Astrocyte of the spinal cord (primary cell): ENCODE data around the gene OGFOD1.
"Not testable (repeated sequence)": the region's sequence is repeated elsewhere in the genome, so short reads cannot be mapped to it uniquely, and the experiment has no call there.

Experiments used
- DNase-seq: peaks from one replicate; pipeline ENCODE4 v3.0.0; 2011; ENCODE audit warnings: low read depth, low spot score
- H3K4me3 ChIP-seq: 2 replicates; pipeline ENCODE4 v1.5.1; 2011; ENCODE audit warnings: low read depth, mild to moderate bottlenecking, low read length, moderate library complexity
- in situ Hi-C: cut with HindIII; loops from 2 replicates; pipeline ENCODE4 v1.10.0; 2017; ENCODE audit warnings: low sequenced_read_pairs
- TF ChIP-seq, protein P1 (sequence below): IDR thresholded peaks from 2 replicates; pipeline ENCODE4 v1.5.1; 2012; ENCODE audit warnings: low read depth, mild to moderate bottlenecking, low read length, inconsistent platforms

The OGFOD1 gene

DNA sequence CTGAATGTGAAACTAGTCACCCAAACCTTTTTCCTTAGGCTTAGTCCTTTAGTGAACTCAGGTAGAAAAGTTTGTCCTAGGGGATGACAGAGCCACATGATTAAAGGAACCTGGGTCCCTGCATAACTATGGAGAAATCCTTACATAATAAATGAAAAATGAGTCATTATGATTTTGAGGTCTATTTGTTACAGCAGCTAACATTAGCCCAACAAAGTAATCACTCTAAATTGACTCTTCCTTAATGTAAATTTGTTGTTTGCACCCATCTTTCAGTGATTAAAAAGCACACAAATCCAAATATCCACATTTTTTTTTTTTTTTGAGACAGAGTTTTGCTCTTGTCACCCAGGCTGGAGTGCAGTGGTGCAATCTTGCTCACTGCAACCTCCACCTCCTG, 32.0 kb downstream of the OGFOD1 start:
- H3K4me3 ChIP-seq: no peak overlapping the region
- TF ChIP-seq, protein P1, sequence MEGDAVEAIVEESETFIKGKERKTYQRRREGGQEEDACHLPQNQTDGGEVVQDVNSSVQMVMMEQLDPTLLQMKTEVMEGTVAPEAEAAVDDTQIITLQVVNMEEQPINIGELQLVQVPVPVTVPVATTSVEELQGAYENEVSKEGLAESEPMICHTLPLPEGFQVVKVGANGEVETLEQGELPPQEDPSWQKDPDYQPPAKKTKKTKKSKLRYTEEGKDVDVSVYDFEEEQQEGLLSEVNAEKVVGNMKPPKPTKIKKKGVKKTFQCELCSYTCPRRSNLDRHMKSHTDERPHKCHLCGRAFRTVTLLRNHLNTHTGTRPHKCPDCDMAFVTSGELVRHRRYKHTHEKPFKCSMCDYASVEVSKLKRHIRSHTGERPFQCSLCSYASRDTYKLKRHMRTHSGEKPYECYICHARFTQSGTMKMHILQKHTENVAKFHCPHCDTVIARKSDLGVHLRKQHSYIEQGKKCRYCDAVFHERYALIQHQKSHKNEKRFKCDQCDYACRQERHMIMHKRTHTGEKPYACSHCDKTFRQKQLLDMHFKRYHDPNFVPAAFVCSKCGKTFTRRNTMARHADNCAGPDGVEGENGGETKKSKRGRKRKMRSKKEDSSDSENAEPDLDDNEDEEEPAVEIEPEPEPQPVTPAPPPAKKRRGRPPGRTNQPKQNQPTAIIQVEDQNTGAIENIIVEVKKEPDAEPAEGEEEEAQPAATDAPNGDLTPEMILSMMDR: no peak
- in situ Hi-C loops: no loop called here
- no peak for DNase-seq

- DNase-seq: no peak
- H3K4me3 ChIP-seq: no peak overlapping the region
- in situ Hi-C loops: no loop called here
- TF ChIP-seq, protein P1: no peak
Observed at GRCh38 chr16:56488035-56488434, 36.7 kb downstream of the OGFOD1 start.

DNA sequence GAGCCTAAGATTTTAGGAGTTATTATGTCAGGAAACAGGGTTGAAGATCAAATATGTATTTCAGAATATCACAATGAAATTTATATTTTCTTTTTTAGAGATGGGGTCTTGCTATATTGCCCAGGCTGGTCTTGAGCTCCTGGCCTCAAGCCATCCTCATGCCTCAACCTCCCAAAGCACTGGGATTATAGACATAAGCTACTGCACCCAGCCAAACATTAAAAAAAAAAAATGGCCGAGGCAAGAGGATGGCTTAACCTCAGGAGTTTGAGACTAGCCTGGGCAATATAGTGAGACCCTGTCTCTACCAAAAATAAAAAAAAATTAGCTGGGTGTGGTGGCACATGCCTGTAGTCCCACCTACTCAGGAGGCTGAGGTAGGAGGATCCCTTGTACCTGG, 37.5 kb downstream of the OGFOD1 start:
- in situ Hi-C loops, H3K4me3 ChIP-seq, DNase-seq: not testable (repeated sequence)

DNA sequence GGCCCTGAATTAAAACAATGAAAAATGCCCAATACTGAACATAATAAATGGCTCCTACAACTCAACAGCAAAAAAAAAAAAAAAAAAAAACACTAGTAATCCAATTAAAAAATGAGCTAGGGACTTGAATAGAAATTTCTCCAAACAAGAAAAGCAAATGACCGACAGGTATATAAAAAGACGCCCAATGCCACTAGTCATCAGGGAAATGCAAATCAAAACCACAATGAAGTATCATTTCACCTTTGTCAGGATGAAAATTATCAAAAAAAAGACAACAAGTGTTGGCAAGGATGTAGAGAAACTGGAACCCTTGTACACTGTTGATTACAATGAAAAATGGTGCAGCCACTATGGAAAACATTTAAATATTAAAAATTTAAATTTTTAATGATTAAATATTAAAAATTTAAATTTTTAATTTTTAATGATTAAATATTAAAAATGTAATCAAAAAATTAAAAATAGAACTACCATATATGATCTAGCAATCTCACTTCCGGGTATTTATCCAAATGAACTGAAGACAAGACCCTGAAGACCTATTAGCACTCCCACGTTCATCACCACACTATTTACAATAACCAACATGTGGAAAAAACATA, 40.4 kb downstream of the OGFOD1 start:
- in situ Hi-C loops: no loop called here
- TF ChIP-seq, protein P1: no peak
- DNase-seq: no peak
- H3K4me3 ChIP-seq: no peak overlapping the region

GRCh38 chr16:56493126-56493525, 41.8 kb downstream of the OGFOD1 start:
- in situ Hi-C loops: no loop called here

DNA sequence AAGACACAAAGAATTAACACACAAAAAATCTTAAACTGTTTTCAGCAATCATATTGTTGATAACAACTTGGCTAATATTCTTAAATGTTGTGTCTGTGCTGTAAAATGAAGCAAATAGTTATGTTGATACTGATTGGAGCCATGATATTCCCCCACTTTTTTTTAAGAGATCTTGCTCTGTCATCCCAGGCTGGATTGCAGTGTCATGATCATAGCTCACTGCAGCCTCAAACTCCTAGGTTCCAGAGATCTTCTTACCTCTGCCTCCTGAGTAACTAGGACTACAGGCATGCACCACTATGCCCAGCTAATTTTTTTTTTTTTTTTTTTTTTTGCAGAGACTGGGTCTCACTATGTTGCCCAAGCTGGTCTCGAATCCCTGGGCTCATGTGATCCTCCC, 42.5 kb downstream of the OGFOD1 start:
- in situ Hi-C loops: no loop called here
- TF ChIP-seq, protein P1: no peak

More at GRCh38 chr16:56493126-56493525, 41.8 kb downstream of the OGFOD1 start:
- H3K4me3 ChIP-seq: no peak overlapping the region
- no peak for DNase-seq
- TF ChIP-seq, protein P1: no peak

DNA sequence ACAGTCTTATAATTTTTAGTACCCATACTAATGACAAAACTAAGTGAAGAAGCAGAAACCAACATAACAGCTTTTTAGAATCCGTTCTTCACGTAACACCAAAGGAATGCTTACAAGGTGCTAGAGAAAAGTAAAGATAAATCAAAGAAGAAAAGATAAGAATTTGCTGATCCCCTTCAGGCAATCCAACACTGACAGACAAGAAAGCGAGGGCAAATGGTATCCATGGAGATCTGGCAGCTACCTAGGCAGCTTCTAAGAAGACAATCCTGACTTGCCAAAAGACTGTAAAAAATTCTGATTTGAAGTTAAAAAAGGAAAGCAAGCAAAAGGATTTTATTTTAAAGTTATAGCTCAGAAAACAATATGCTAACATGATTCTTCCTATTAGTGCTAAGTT, 53.8 kb downstream of the OGFOD1 start:
- TF ChIP-seq, protein P1: no peak
- no peak for DNase-seq
- in situ Hi-C loops: no loop called here
- H3K4me3 ChIP-seq: no peak overlapping the region

More for the DNA sequence above, 42.5 kb downstream of the OGFOD1 start:
- H3K4me3 ChIP-seq: no peak overlapping the region
- DNase-seq: no peak
